H9 (cell line): ENCODE results near the gene PLA2G4C. TPM values are rescaled to one million over a fixed set of nuclear protein-coding genes. Genes with fewer than 3 reads are reported as not detected.

Experiments
- DNase-seq: peaks from one replicate; pipeline ENCODE4 v3.0.0-alpha.2; 2017
- H2AFZ ChIP-seq: one replicate; pipeline ENCODE4 v1.6.1; 2013; ENCODE audit warnings: mild to moderate bottlenecking, low read length, control low read depth, moderate library complexity
- H2AK5ac ChIP-seq: 2 replicates; pipeline ENCODE4 v1.6.1; 2013; ENCODE audit warnings: low read length, control low read depth, mixed read lengths; ENCODE audit not compliant: insufficient read length
- H2BK120ac ChIP-seq: one replicate; pipeline ENCODE4 v1.6.1; 2013; ENCODE audit warnings: low read depth, mild to moderate bottlenecking, low read length, control low read depth, inconsistent platforms; ENCODE audit not compliant: poor library complexity, severe bottlenecking
- H2BK12ac ChIP-seq: 2 replicates; pipeline ENCODE4 v1.6.1; 2013; ENCODE audit warnings: low read length, control low read depth, mixed read lengths, low read depth; ENCODE audit not compliant: insufficient read length
- H2BK15ac ChIP-seq: 2 replicates; pipeline ENCODE4 v1.6.1; 2013; ENCODE audit warnings: low read depth, low read length, control low read depth
- H2BK20ac ChIP-seq: one replicate; pipeline ENCODE4 v1.6.1; 2013; ENCODE audit warnings: low read depth, mild to moderate bottlenecking, low read length, control low read depth, inconsistent platforms; ENCODE audit not compliant: poor library complexity, severe bottlenecking
- H2BK5ac ChIP-seq: 2 replicates; pipeline ENCODE4 v1.6.1; 2013; ENCODE audit warnings: low read length, control low read depth, mixed read lengths; ENCODE audit not compliant: insufficient read length
- H3K14ac ChIP-seq: 2 replicates; pipeline ENCODE4 v1.6.1; 2013; ENCODE audit warnings: low read length, control low read depth; ENCODE audit not compliant: insufficient read depth
- H3K18ac ChIP-seq: 2 replicates; pipeline ENCODE4 v1.6.1; 2013; ENCODE audit warnings: low read depth, mild to moderate bottlenecking, mixed read lengths, low read length, control low read depth; ENCODE audit not compliant: insufficient read length
- H3K23ac ChIP-seq: 2 replicates; pipeline ENCODE4 v1.6.1; 2013; ENCODE audit warnings: low read length, control low read depth, mixed read lengths, low read depth; ENCODE audit not compliant: insufficient read length
- H3K23me2 ChIP-seq: 2 replicates; pipeline ENCODE4 v1.6.1; 2013; ENCODE audit warnings: low read depth, mild to moderate bottlenecking, mixed read lengths, low read length, control low read depth; ENCODE audit not compliant: insufficient read length, poor library complexity, severe bottlenecking
- H3K27ac ChIP-seq: 2 replicates; pipeline ENCODE4 v1.5.1; 2013; ENCODE audit warnings: low read length, control low read depth, mixed read lengths, low read depth; ENCODE audit not compliant: insufficient read length
- H3K27me3 ChIP-seq: 2 replicates; pipeline ENCODE4 v1.6.1; 2013; ENCODE audit warnings: low read length, control low read depth, inconsistent platforms; ENCODE audit not compliant: insufficient read depth
- H3K4ac ChIP-seq: 2 replicates; pipeline ENCODE4 v1.6.1; 2013; ENCODE audit warnings: low read depth, mild to moderate bottlenecking, control low read depth, inconsistent platforms, low read length, moderate library complexity
- H3K4me1 ChIP-seq: 2 replicates; pipeline ENCODE4 v1.6.1; 2013; ENCODE audit warnings: low read length, control low read depth, inconsistent platforms; ENCODE audit not compliant: insufficient read depth
- H3K4me2 ChIP-seq: 2 replicates; pipeline ENCODE4 v1.6.1; 2013; ENCODE audit warnings: low read length, control low read depth, mixed read lengths; ENCODE audit not compliant: insufficient read length, insufficient read depth
- H3K56ac ChIP-seq: 2 replicates; pipeline ENCODE4 v1.6.1; 2013; ENCODE audit warnings: low read depth, mild to moderate bottlenecking, mixed read lengths, low read length, control low read depth; ENCODE audit not compliant: insufficient read length
- H3K79me1 ChIP-seq: 2 replicates; pipeline ENCODE4 v1.6.1; 2013; ENCODE audit warnings: low read depth, mild to moderate bottlenecking, moderate library complexity, low read length, control low read depth, inconsistent platforms; ENCODE audit not compliant: insufficient read depth, poor library complexity, severe bottlenecking
- H3K79me2 ChIP-seq: 2 replicates; pipeline ENCODE4 v1.6.1; 2013; ENCODE audit warnings: low read length, control low read depth, inconsistent platforms; ENCODE audit not compliant: insufficient read depth
- H3K9ac ChIP-seq: 2 replicates; pipeline ENCODE4 v1.6.1; 2013; ENCODE audit warnings: low read length, control low read depth, mixed read lengths; ENCODE audit not compliant: insufficient read length; ENCODE audit errors: extremely low read depth
- H3K9me3 ChIP-seq: one replicate; pipeline ENCODE4 v1.6.1; 2013; ENCODE audit warnings: low read depth, low read length, inconsistent platforms; ENCODE audit not compliant: control insufficient read depth
- H3T11ph ChIP-seq: one replicate; pipeline ENCODE4 v1.6.1; 2013; ENCODE audit warnings: mild to moderate bottlenecking, low read length, control low read depth, inconsistent platforms
- H4K20me1 ChIP-seq: one replicate; pipeline ENCODE4 v1.6.1; 2013; ENCODE audit not compliant: control insufficient read depth, insufficient read length, insufficient read depth
- H4K5ac ChIP-seq: 2 replicates; pipeline ENCODE4 v1.6.1; 2013; ENCODE audit warnings: low read depth, mild to moderate bottlenecking, mixed read lengths, low read length, control low read depth; ENCODE audit not compliant: insufficient read length
- H4K8ac ChIP-seq: replicated peaks from 2 replicates; pipeline ENCODE4 v1.6.1; 2013; ENCODE audit warnings: low read length, control low read depth, mixed read lengths, low read depth; ENCODE audit not compliant: insufficient read length
- H4K91ac ChIP-seq: 2 replicates; pipeline ENCODE4 v1.6.1; 2013; ENCODE audit warnings: low read depth, mild to moderate bottlenecking, moderate library complexity, mixed read lengths, low read length, control low read depth; ENCODE audit not compliant: insufficient read length
- H3K27ac Mint-ChIP-seq, 3 experiments: 2 replicates in 2 of 3; 3 replicates in 1 of 3; pipeline ENCODE4 v1.8.0; 2020 to 2021; ENCODE audit warnings: mixed read lengths in 3 of 3, mild to moderate bottlenecking in 1 of 3, moderate library complexity in 1 of 3
- H3K27me3 Mint-ChIP-seq: 2 replicates; pipeline ENCODE4 v1.8.0; 2021; ENCODE audit warnings: low read depth, mild to moderate bottlenecking, moderate library complexity, mixed read lengths
- H3K36me3 Mint-ChIP-seq, 3 experiments: 2 replicates in 2 of 3; 3 replicates in 1 of 3; pipeline ENCODE4 v1.8.0; 2020 to 2021; ENCODE audit warnings: low read depth in 3 of 3, mixed read lengths in 3 of 3; ENCODE audit not compliant: insufficient read depth in 1 of 3
- H3K4me1 Mint-ChIP-seq, 2 experiments: 2 replicates each; pipeline ENCODE4 v1.8.0; 2020; ENCODE audit warnings: mixed read lengths in 2 of 2
- H3K4me3 Mint-ChIP-seq, 2 experiments: 2 replicates in 1 of 2; 3 replicates in 1 of 2; pipeline ENCODE4 v1.8.0; 2020 to 2021; ENCODE audit warnings: mild to moderate bottlenecking in 2 of 2, mixed read lengths in 2 of 2, moderate library complexity in 1 of 2
- H3K9me3 Mint-ChIP-seq, 2 experiments: 2 replicates in 1 of 2; 3 replicates in 1 of 2; pipeline ENCODE4 v1.8.0; 2020; ENCODE audit warnings: mild to moderate bottlenecking in 2 of 2, mixed read lengths in 2 of 2, moderate library complexity in 1 of 2
- CTCF ChIP-seq: fragments of 200-600 bp; sonication (generic); conservative IDR thresholded peaks from 3 replicates; pipeline ENCODE4 v1.8.0; 2021; ENCODE audit warnings: antibody characterized with exemption, mild to moderate bottlenecking
- WGBS: extraction: QIAGEN DNeasy Blood & Tissue Kit; methylation state at CpG from one replicate; pipeline ENCODE4 v1.1.7; 2013; ENCODE audit warnings: missing lambda C conversion rate, low lambda C conversion rate, mixed read lengths; ENCODE audit not compliant: insufficient read length; ENCODE audit errors: extremely low coverage; 5-methylcytosine and 5-hydroxymethylcytosine counted together
- total RNA-seq: library from RNA; stranded (reverse); gene quantifications from 2 replicates; pipeline ENCODE4 v1.2.1, GENCODE V29; 2021

Gene PLA2G4C
- total RNA-seq, 1 experiment from 2014 or later: 7.0 TPM

DNA sequence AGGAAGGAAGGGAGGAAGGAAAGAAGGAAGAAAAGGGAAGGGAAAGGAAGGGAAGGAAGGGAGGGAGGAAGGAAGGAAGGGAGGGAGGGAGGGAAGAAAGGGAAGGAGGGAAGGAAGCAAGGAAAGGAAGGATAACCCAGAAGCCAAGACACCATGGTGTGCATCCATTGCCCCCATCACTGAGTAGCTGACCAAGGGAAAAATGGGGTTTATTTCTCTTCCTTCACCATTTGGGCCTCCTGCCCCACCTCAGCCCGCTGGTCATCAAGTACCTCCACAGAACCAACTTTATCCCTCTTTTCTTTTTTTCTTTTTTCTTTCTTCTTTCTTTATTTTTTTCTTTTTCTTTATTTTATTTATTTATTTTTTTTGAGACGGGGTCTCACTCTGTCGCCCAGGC lies 87.1 kb downstream of the PLA2G4C start:
- H3K4me3 Mint-ChIP-seq: no peak overlapping the region

More for the DNA sequence above, 87.1 kb downstream of the PLA2G4C start:
- Histone ChIP-seq H3K4me2 (no peak overlapping the region), H2BK120ac (no peak overlapping the region), H3K27ac (no peak overlapping the region), H3K4me1 (no peaks in the 10 kb centered on the region), H3K9me3 (no peaks in the 10 kb centered on the region), H3K9ac (no peak overlapping the region), H3K23me2 (no peaks in the 10 kb centered on the region), H2BK15ac (no peak overlapping the region), H3T11ph (no peak overlapping the region), H2AK5ac (no peak overlapping the region), H3K79me1 (no peaks in the 10 kb centered on the region), H3K4ac (no peak overlapping the region), H3K56ac (no peak overlapping the region), H2AFZ (no peak overlapping the region), H2BK20ac (no peak overlapping the region), H4K8ac (no peak overlapping the region), H4K20me1 (no peaks in the 10 kb centered on the region), H3K27me3 (no peaks in the 10 kb centered on the region), H3K18ac (no peak overlapping the region), H2BK5ac (no peak overlapping the region), H4K5ac (no peak overlapping the region), H2BK12ac (no peak overlapping the region), H4K91ac (no peak overlapping the region), H3K79me2 (no peaks in the 10 kb centered on the region), H3K14ac (no peak overlapping the region), H3K23ac (no peak overlapping the region)
- no peak overlapping the region for H3K27ac Mint-ChIP-seq
- H3K36me3 Mint-ChIP-seq: no peaks in the 10 kb centered on the region
- DNase-seq: no peak
- peaks cover 0 to 3% of the 10 kb centered on the region in 2 experiments; a peak in 1 of 5 replicates for H3K9me3 Mint-ChIP-seq
- peaks cover 20% of the 10 kb centered on the region for H3K27me3 Mint-ChIP-seq
- no CpG with 5 or more reads among the region's 3 CpGs for WGBS
- peaks cover 9 to 22% of the 10 kb centered on the region in 2 experiments for H3K4me1 Mint-ChIP-seq
- TF ChIP-seq CTCF: no peak
